ENCODE measurements around the gene SLC38A8.
A peak's percentile ranks its signal among the peaks of the same experiment; 100 is the strongest.

SLC38A8 gene

GRCh38 chr16:84027625-84028024 is 15.0 kb downstream of the SLC38A8 start:
- no peak for DNase-seq

GRCh38 chr16:84026606-84027005 is 16.0 kb downstream of the SLC38A8 start:
- no peak for DNase-seq

DNA sequence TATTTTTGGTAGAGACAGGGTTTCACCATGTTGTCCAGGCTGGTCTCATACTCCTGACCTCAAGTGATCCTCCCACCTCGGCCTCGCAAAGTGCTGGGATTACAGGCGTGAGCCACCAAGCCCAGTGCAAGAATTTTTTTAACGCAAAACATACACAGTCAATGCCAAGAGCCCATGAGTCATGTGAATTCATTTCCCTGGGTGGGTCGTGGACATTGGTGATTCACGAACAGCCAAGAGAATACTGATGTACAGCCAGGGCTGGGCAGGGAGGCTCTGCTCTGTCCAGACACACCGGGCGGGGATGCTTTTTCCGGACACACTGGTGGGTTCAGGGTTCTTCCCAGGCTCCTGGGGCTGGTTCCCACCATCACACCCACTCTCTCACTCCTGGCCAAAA is 17.7 kb downstream of the SLC38A8 start:
- DNase-seq = no peak

GRCh38 chr16:84022644-84023043 is 20.0 kb downstream of the SLC38A8 start:
- no peak for DNase-seq

DNA sequence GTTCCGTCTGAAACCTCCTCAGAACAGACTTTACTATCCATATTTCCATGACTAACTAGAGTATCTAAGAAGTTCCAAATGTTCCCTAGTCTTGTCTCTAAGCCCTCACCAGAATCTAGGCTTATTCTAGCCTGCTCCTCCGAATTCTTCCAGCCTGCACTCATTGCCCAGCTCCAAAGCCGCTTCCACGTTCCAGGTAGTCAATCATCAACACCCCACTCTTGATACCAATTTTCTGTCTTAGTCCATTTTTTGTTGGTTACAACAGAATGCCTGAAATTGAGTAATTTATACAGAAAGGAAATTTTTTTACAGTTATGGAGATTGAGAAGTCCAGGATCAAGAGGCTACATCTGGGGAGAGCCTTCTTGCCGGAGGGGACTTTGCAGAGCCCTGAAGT is 21.1 kb downstream of the SLC38A8 start:
- no peak for DNase-seq

- no peak for DNase-seq
Observed at GRCh38 chr16:84020353-84020752, 22.2 kb downstream of the SLC38A8 start.

- no peak for DNase-seq
Observed at GRCh38 chr16:84018710-84019109, 23.9 kb downstream of the SLC38A8 start.

GRCh38 chr16:84016477-84016876 is 26.1 kb downstream of the SLC38A8 start:
- no peak for DNase-seq

DNA sequence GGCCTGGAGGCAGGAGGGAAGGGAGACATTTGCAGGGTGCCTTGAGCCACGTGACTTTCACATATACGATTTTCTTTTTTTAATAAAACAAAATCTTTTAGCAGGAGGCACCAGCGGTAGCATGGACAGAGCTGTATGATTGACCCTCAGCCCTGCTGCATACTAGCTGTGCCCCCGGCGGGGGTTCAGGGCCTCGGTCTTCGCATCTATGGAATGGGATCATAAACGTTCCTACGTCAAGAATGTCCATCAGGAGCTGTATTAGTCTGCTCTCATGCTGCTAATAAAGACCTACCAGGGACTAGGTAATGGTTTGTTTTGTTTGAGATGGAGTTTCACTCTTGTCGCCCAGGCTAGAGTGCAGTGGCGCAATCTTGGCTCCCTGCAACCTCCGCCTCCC is 27.2 kb downstream of the SLC38A8 start:
- DNase-seq = no peak

- DNase-seq = no peak
Observed at GRCh38 chr16:84014570-84015327, 27.8 kb downstream of the SLC38A8 start.

DNA sequence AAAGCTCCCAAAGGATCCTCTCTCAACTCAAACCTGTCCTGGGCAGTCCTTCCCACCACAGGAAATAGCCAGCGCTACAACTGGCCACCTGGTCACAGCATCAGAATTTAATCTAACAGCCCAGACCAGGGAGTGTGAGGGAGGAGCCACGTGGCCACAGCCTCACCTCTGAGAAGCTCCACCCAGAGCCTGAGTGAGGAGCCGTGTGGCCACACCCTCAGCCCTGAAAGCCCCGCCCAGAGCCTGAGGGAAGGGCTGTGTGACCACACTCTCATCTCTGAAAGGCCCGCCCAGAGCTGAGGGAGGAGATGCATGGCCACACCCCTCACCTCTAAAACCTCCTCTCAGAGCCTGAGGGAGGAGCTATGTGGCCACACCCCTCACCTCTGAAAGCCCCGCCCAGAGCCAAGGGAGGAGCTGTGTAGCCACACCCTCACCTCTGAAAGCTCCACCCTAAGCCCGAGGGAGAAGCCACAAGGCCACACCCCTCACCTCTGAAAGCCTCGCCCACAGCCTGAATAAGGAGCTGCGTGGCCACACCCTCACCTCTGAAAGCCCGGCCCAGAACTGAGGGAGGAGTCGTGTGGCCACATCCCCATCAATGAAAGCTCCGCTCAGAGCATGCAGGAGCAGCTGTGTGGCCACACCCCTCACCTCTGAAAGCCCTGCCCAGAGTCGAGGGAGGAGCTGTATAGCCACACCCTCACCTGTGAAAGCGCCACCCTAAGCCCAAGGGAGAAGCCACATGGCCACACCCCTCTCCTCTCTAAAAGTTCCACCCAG is 28.6 kb downstream of the SLC38A8 start:
- peak; percentile 88 for DNase-seq

GRCh38 chr16:84009282-84009681 is 33.3 kb downstream of the SLC38A8 start:
- DNase-seq = no peak

DNA sequence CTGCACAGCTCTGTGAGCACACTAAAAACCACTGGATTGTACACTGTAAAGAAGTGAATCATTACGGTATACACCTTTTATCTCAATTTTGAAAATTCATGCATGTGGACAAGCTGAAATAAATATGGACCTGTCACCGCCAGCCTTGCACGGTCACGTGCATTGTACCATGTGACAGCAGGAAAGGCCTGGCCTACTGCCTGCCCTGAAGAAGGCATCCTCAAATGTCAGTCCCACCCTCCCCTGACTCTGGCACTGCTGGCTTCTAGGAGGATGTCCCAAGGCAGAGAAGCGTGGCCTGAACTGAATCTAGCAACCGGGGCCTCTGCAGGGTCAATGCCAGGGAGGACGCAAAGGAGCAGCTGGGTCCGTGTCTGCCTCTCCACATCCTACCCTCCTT is 34.6 kb downstream of the SLC38A8 start:
- DNase-seq = no peak

GRCh38 chr16:84007520-84007919 is 35.1 kb downstream of the SLC38A8 start:
- DNase-seq = no peak

GRCh38 chr16:84005391-84005790 is 37.2 kb downstream of the SLC38A8 start:
- DNase-seq = no peak

- DNase-seq = no peak
Observed at GRCh38 chr16:84004442-84004841, 38.2 kb downstream of the SLC38A8 start.

GRCh38 chr16:84003038-84003437 is 39.6 kb downstream of the SLC38A8 start:
- no peak for DNase-seq

- DNase-seq = no peak
Observed at GRCh38 chr16:84001726-84002125, 40.9 kb downstream of the SLC38A8 start.

GRCh38 chr16:84000989-84001642 is 41.5 kb downstream of the SLC38A8 start:
- no peak for DNase-seq

GRCh38 chr16:83998091-83998490 is 44.5 kb downstream of the SLC38A8 start:
- DNase-seq = no peak

DNA sequence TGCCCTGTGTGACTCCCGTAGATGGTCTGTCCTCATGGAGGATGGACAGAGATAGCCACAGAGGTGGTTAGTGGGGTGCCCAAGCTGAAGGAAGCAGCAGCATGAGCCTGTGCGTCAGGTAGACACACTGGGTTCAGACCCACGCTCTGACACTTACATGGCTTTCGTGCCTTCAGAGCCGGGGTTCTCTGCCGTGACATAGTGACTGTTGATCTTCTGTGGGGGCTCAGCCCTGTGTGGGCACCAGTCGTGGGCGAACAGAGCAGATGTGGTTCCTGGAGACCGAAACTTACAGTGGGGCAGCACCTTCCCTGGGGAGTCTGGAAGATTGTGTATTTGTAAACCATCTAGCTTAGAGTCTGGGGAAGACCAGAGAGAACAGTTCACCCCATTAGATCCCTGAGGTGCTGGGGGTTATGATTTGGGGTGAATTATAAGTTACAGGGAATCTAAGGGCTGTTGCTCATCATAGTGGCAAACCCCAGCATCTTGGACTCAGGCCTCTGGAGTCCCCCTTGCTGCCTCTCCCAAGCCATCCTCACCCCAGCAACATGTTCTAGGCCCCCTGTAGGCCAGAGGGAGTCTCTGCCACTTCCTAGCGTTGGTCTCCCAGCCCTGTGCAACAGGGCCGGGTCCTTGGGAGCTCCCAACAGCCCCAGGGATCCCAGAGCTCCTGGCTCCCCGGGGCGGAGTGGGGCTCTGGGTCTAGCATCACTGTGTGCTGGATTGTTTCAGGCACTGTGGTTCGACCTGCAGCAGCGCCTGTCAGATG is 45.9 kb downstream of the SLC38A8 start:
- no peak for DNase-seq

DNA sequence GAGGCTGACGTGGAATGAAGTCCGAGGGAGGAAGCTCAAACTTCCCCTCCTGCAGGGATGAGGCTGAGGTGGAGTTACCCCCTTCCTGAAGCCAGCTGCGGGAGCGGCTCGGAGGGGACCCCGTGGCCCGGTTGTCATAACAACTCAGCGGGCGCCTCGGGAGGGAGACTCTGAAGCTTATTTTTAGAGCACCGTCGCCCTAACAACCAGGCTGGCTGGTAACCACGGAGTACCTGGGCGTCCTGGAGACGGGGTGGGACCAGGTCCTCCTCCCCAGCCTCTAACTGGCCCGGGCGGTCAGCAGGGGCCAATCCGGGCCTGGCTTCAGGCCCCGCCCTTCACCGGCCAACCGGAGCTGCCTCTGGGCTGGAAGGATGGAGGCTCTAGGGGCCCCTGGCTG is 46.8 kb downstream of the SLC38A8 start:
- DNase-seq = peak; percentile 51

- DNase-seq = no peak
Observed at GRCh38 chr16:83994703-83995102, 47.9 kb downstream of the SLC38A8 start.

All from NCI-H1436 treated with DMSO at 0.1 percent for 48 hours (cell line).